DOHH2 (cell line): Measurements from ENCODE around the gene CD40.

Source experiments
- EZH2phosphoT487 ChIP-seq: fragments of 200-600 bp; sonication (generic); IDR thresholded peaks from 2 replicates; pipeline ENCODE4 v1.6.1; 2017; ENCODE audit warnings: borderline replicate concordance, mild to moderate bottlenecking, antibody characterized with exemption, low read length, moderate library complexity, mixed read lengths
- TF ChIP-seq, protein P1 (sequence below): fragments of 200-600 bp; sonication (generic); IDR thresholded peaks from one replicate; pipeline ENCODE4 v1.5.1; 2014; ENCODE audit warnings: antibody characterized with exemption, mild to moderate bottlenecking, low read depth, low read length; ENCODE audit not compliant: poor library complexity, severe bottlenecking

- TF ChIP-seq, protein P1, sequence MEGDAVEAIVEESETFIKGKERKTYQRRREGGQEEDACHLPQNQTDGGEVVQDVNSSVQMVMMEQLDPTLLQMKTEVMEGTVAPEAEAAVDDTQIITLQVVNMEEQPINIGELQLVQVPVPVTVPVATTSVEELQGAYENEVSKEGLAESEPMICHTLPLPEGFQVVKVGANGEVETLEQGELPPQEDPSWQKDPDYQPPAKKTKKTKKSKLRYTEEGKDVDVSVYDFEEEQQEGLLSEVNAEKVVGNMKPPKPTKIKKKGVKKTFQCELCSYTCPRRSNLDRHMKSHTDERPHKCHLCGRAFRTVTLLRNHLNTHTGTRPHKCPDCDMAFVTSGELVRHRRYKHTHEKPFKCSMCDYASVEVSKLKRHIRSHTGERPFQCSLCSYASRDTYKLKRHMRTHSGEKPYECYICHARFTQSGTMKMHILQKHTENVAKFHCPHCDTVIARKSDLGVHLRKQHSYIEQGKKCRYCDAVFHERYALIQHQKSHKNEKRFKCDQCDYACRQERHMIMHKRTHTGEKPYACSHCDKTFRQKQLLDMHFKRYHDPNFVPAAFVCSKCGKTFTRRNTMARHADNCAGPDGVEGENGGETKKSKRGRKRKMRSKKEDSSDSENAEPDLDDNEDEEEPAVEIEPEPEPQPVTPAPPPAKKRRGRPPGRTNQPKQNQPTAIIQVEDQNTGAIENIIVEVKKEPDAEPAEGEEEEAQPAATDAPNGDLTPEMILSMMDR, result no peak
- no peak for TF ChIP-seq EZH2phosphoT487
Observed at GRCh38 chr20:46122516-46123481, 4.7 kb downstream of the CD40 start.
